ENCODE measurements around the gene RIPPLY3. TPM values are rescaled to one million over a fixed set of nuclear protein-coding genes. Genes with fewer than 3 reads are reported as not detected.

Gene RIPPLY3, protein sequence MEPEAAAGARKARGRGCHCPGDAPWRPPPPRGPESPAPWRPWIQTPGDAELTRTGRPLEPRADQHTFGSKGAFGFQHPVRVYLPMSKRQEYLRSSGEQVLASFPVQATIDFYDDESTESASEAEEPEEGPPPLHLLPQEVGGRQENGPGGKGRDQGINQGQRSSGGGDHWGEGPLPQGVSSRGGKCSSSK
- total RNA-seq = under 1 TPM in 1 of 2 experiments, not detected in 1; 0.14 TPM

DNA sequence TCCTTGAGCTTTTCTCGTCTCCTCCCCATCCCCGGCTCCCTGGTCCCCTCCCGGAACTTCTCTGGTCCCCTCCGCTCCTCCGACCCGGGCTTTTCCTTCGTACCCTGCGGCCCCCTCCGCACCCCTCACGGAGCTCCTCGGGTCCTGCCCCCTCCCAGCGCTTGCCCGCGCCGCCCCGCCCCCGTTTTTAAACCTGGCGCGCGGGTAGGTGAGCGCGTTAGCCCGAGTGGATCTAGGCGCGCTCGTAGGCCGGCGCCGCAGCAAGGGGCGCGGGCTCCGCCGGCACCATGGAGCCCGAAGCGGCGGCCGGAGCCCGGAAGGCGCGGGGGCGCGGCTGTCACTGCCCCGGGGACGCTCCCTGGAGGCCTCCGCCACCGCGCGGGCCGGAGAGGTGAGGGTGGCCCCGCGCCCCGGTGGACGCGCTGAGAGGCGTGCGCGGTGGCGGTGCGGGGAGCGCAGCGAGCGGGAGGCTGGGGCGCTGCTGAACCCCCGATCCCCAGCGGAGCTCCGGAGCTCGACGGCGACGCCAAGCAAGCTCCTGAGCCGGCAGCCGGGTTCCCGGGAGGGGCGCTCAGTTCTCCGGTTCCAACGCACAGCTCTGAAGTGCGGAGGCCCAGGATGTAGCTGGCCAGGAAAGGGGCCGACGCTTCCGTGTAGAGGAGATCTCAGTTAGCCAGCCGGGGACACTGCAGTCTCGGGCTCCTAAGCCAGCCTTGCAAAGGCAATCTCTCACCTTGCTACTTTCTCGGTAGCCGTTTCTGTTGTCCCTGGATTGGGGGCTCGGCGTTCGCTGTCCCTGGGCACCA, at the start of gene RIPPLY3:
RIPPLY3 (plus strand) TSS at position 217 of the 806 bp plus-strand sequence; CDS start at position 288, 71 bp downstream.

DNA sequence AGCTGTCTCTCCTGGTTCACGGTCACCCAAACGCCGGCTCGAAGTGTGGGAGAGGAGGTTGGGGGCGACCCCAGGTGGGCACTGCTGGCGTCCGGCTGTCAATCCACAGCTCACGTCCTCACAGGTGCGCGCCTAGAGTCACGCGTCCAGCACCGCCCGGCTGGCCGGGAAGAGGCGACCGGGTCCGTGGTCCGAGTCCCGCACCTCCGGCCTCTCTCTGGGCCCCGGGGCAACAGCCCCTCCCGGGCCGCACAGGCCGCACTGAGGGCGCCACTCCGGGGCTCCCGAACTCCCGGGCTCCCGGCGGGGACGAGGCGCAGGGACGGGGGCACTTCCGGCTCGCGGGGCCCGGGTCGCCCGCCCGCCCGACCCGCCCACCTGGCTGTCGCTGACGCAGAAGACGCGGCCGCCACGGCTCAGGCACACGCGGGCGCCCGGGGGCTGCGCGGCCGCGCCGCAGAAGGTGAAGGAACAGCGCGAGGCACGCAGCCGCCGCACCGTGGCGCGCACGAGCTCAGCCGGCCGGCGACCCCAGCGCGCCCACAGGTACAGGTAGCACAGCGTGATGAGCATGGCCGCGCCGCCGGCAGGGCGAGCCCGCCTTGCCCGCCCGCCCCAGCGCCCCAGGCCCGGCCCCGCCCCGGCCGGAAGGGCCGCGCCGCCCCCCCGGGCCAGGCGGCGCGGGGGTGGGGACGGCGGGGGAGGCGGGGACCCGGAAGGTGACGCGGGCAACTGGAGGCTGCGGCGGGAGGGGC, 40.3 kb upstream of the RIPPLY3 start, which contains the start of gene HLCS:
HLCS (minus strand) TSS at position 604 of the 755 bp plus-strand sequence; CDS start at position 573, 31 bp downstream.

Other genes starting within 250 kb of the RIPPLY3 start
- gene HLCS, start 40.0 kb upstream of the RIPPLY3 start, total RNA-seq = 10 to 100 TPM; 12.3 to 14.3 TPM
- gene PIGP, start 66.4 kb downstream of the RIPPLY3 start, total RNA-seq = 10 to 100 TPM; 14.8 to 19.3 TPM
- gene TTC3, start 66.6 kb downstream of the RIPPLY3 start, total RNA-seq = 10 to 100 TPM; 65.2 to 68.8 TPM